B cell (primary cell): Measurements from ENCODE around the gene SYNE1. TPM values are rescaled to one million over a fixed set of nuclear protein-coding genes. Genes with fewer than 3 reads are reported as not detected.
"Not testable (repeated sequence)": the region's sequence is repeated elsewhere in the genome, so short reads cannot be mapped to it uniquely, and the experiment has no call there.

ENCODE experiments used
- ATAC-seq: fragments of 200-7000 bp; cut with Tn5 transposase; one replicate; pipeline ENCODE4 v1.10.0; 2021; ENCODE audit warnings: low read depth, mild to moderate bottlenecking, moderate number of reproducible peaks, moderate library complexity
- CTCF ChIA-PET: fragments of 350-600 bp; sonication (Branson Sonifier 250); formaldehyde crosslinking; loops from one replicate; lab custom pipeline; 2021; ENCODE audit warnings: antibody characterized with exemption, inconsistent platforms; lab: Charles Lee
- POLR2A ChIA-PET: fragments of 350-600 bp; sonication (Branson Sonifier 250); formaldehyde crosslinking; loops from one replicate; lab custom pipeline; 2021; ENCODE audit warnings: antibody characterized with exemption; lab: Charles Lee
- DNase-seq: peaks from one replicate; pipeline ENCODE4 v3.0.0; 2013
- H2AFZ ChIP-seq: 2 replicates; pipeline ENCODE4 v1.6.1; 2012; ENCODE audit warnings: mild to moderate bottlenecking, low read depth, low read length; ENCODE audit not compliant: insufficient read depth, poor library complexity, severe bottlenecking
- H3K27ac ChIP-seq, 2 donors: 1 replicate in 1 of 2; 2 replicates in 1 of 2; pipeline ENCODE4 v1.5.1; 2012 to 2013; ENCODE audit warnings: low read length in 2 of 2, mild to moderate bottlenecking in 2 of 2, moderate library complexity in 1 of 2
- H3K27me3 ChIP-seq, 4 experiments: fragments of 200-600 bp in 1 of 4; sonication (generic) in 1 of 4; replicated peaks in 1 of 4; 1 replicate in 2 of 4; 2 replicates in 2 of 4; pipeline versions ENCODE4 v1.6.1 to v1.7.0; 2013 to 2016; ENCODE audit warnings: low read length in 3 of 4, mild to moderate bottlenecking in 2 of 4, mixed read lengths in 1 of 4, moderate library complexity in 1 of 4; ENCODE audit not compliant: insufficient read depth in 4 of 4, control insufficient read depth in 3 of 4; ENCODE audit errors: control extremely low read depth in 1 of 4
- H3K36me3 ChIP-seq, 2 experiments: replicated peaks in 1 of 2; 1 replicate in 1 of 2; 2 replicates in 1 of 2; pipeline versions ENCODE4 v1.6.1 to v1.7.1; 2013; ENCODE audit warnings: low read length in 1 of 2; ENCODE audit not compliant: insufficient read depth in 2 of 2, control insufficient read depth in 1 of 2; ENCODE audit errors: control extremely low read depth in 1 of 2, extremely low read depth in 1 of 2
- H3K4me1 ChIP-seq, 2 donors: fragments of 200-600 bp in 1 of 2; sonication (generic) in 1 of 2; 1 replicate in 1 of 2; 2 replicates in 1 of 2; pipeline versions ENCODE4 v1.5.1 to v1.6.1; 2013 to 2017; ENCODE audit warnings: low read length in 2 of 2; ENCODE audit not compliant: control insufficient read depth in 2 of 2, insufficient read depth in 2 of 2
- H3K4me2 ChIP-seq: replicated peaks from 2 replicates; pipeline ENCODE3; 2012; ENCODE audit warnings: mild to moderate bottlenecking, low read depth, low read length; ENCODE audit not compliant: poor library complexity, severe bottlenecking
- H3K4me3 ChIP-seq, 5 experiments: fragments of 200-600 bp in 1 of 5; sonication (generic) in 1 of 5; 1 replicate in 3 of 5; 2 replicates in 2 of 5; pipeline versions ENCODE4 v1.5.1 to v1.7.0; 2011 to 2016; ENCODE audit warnings: low read length in 4 of 5, mild to moderate bottlenecking in 4 of 5, low read depth in 2 of 5, control low read depth in 1 of 5, moderate library complexity in 1 of 5; ENCODE audit not compliant: insufficient read depth in 1 of 5; ENCODE audit errors: control extremely low read depth in 1 of 5, extremely low read depth in 1 of 5
- H3K79me2 ChIP-seq: fragments of 200-600 bp; sonication (generic); one replicate; pipeline ENCODE4 v1.6.0; 2016; ENCODE audit warnings: low read length; ENCODE audit not compliant: control insufficient read depth, insufficient read depth
- H3K9ac ChIP-seq: fragments of 200-600 bp; sonication (generic); 2 replicates; pipeline ENCODE4 v1.6.1; 2017; ENCODE audit warnings: mild to moderate bottlenecking, low read length, moderate library complexity
- H3K9me3 ChIP-seq, 3 donors: one replicate each; pipeline versions ENCODE4 v1.6.1 to v1.7.1; 2013; ENCODE audit warnings: low read length in 2 of 3; ENCODE audit not compliant: control insufficient read depth in 2 of 3, insufficient read depth in 1 of 3; ENCODE audit errors: control extremely low read depth in 1 of 3
- H4K20me1 ChIP-seq: 2 replicates; pipeline ENCODE4 v1.6.0; 2012; ENCODE audit warnings: mild to moderate bottlenecking, low read length; ENCODE audit not compliant: insufficient read depth, control insufficient read depth, poor library complexity, severe bottlenecking
- H3K27ac Mint-ChIP-seq: one replicate; pipeline ENCODE4 v1.8.0; 2021; ENCODE audit warnings: mixed read lengths
- H3K27me3 Mint-ChIP-seq: one replicate; pipeline ENCODE4 v1.8.0; 2021; ENCODE audit warnings: mixed read lengths
- H3K4me1 Mint-ChIP-seq: one replicate; pipeline ENCODE4 v1.8.0; 2021; ENCODE audit warnings: mixed read lengths
- H3K4me3 Mint-ChIP-seq: one replicate; pipeline ENCODE4 v1.8.0; 2021; ENCODE audit warnings: mixed read lengths
- H3K9me3 Mint-ChIP-seq: one replicate; pipeline ENCODE4 v1.8.0; 2022; ENCODE audit warnings: mixed read lengths; ENCODE audit not compliant: insufficient read depth
- EZH2 ChIP-seq: IDR thresholded peaks from 2 replicates; pipeline ENCODE4 v1.6.1; 2012; ENCODE audit warnings: borderline replicate concordance, low read depth, mild to moderate bottlenecking, moderate library complexity, low read length; ENCODE audit not compliant: insufficient read depth, poor library complexity, severe bottlenecking
- WGBS: methylation state at CpG from one replicate; pipeline ENCODE4 v1.1.5; 2013; ENCODE audit warnings: missing lambda C conversion rate; ENCODE audit not compliant: insufficient coverage; 5-methylcytosine and 5-hydroxymethylcytosine counted together
- intact Hi-C: fragments of 100-400 bp; cut with micrococcal nuclease; formaldehyde crosslinking; loops from one replicate; pipeline ENCODE4 v1.10.0; 2022
- polyA plus RNA-seq: library from polyadenylated mRNA; depleted of rRNA; stranded (reverse); fragments of >200 nt; gene quantifications from 2 replicates; pipeline ENCODE4 v1.2.3, GENCODE V29; 2012
- total RNA-seq, 2 donors: library from RNA; stranded (reverse); fragments of 120-200 nt in 1 of 2; gene quantifications; 1 replicate in 1 of 2; 2 replicates in 1 of 2; pipeline versions ENCODE4 v1.2.3 to v1.2.4, GENCODE V29; 2013 to 2022
- TF ChIP-seq, protein P1 (sequence below): fragments of 200-600 bp; IDR thresholded peaks from one replicate; pipeline ENCODE4 v1.8.0; 2022; ENCODE audit warnings: antibody characterized with exemption, mild to moderate bottlenecking

The SYNE1 gene
- total and polyA plus RNA-seq, 2 donors (not counting 1 experiment from before 2014, with no cell fraction given), result 49.2 to 108 TPM

DNA sequence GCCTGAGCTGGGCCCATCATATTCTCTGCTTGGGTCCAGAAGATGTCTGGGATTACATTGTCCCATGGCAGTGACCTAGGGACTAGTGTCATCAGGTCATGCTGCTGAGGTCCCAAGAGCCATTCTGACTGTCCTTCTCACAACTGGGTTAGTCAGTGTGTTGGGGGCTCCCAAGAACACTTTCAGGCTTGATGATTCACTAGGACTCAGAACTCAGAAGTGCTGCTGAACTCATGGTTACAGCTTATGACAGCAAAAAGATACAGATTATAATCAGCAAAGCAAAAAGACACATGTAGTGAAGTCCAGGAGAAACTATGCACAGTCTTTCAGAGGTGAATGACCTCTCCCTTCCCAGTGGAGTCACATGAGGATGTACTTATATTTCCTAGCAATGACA lies 107.8 kb downstream of the SYNE1 start:
- H3K4me3 Mint-ChIP-seq, result no peak overlapping the region
- no peaks in the 10 kb centered on the region for H3K9me3 Mint-ChIP-seq
- intact Hi-C loops, result no loop called here

DNA sequence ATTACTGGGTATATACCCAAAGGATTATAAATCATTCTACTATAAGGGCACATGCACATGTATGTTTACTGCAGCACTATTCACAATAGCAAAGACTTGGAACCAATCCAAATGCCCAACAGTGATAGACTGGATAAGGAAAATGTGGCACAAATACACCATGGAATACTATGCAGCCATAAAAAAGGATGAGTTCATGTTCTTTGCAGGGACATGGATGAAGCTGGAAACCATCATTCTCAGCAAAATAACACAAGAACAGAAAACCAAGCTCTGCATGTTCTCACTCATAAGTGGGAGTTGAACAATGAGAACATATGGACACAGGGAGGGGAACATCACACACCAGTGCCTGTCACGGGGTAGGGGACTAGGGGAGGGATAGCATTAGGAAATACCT lies 123.0 kb downstream of the SYNE1 start:
- H3K79me2 ChIP-seq, H4K20me1 ChIP-seq, H3K4me3 ChIP-seq, intact Hi-C loops, H3K36me3 ChIP-seq, H3K9ac ChIP-seq, H3K4me1 ChIP-seq, H3K4me2 ChIP-seq, POLR2A ChIA-PET, DNase-seq, H3K27ac Mint-ChIP-seq, CTCF ChIA-PET, ATAC-seq, H3K9me3 ChIP-seq, H3K27ac ChIP-seq, H3K27me3 ChIP-seq, H3K4me1 Mint-ChIP-seq, H3K27me3 Mint-ChIP-seq, H3K4me3 Mint-ChIP-seq, H3K9me3 Mint-ChIP-seq, H2AFZ ChIP-seq: not testable (repeated sequence)
- 57% methylated on average over 1 of the region's 1 CpG for WGBS

More for the DNA sequence above, 107.8 kb downstream of the SYNE1 start:
- Mint-ChIP-seq H3K27ac (no peak overlapping the region), H3K27me3 (peaks cover 4% of the 10 kb centered on the region), H3K4me1 (no peaks in the 10 kb centered on the region)
- ChIA-PET CTCF (no interaction called here), POLR2A (no interaction called here)
- no peaks in the 10 kb centered on the region for H3K4me1 ChIP-seq
- H3K4me3 ChIP-seq, result no peak overlapping the region
- H3K9ac ChIP-seq, result no peak overlapping the region
- H3K27me3 ChIP-seq, result no peaks in the 10 kb centered on the region
- H2AFZ ChIP-seq, result no peak overlapping the region
- no peaks in the 10 kb centered on the region for H3K79me2 ChIP-seq
- TF ChIP-seq, protein P1, sequence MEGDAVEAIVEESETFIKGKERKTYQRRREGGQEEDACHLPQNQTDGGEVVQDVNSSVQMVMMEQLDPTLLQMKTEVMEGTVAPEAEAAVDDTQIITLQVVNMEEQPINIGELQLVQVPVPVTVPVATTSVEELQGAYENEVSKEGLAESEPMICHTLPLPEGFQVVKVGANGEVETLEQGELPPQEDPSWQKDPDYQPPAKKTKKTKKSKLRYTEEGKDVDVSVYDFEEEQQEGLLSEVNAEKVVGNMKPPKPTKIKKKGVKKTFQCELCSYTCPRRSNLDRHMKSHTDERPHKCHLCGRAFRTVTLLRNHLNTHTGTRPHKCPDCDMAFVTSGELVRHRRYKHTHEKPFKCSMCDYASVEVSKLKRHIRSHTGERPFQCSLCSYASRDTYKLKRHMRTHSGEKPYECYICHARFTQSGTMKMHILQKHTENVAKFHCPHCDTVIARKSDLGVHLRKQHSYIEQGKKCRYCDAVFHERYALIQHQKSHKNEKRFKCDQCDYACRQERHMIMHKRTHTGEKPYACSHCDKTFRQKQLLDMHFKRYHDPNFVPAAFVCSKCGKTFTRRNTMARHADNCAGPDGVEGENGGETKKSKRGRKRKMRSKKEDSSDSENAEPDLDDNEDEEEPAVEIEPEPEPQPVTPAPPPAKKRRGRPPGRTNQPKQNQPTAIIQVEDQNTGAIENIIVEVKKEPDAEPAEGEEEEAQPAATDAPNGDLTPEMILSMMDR, result no peak
- no peak for TF ChIP-seq EZH2
- DNase-seq (no peak), ATAC-seq (no peak)
- H4K20me1 ChIP-seq, result no peaks in the 10 kb centered on the region
- no peaks in the 10 kb centered on the region for H3K36me3 ChIP-seq
- no peak overlapping the region for H3K4me2 ChIP-seq
- no peak overlapping the region for H3K27ac ChIP-seq
- H3K9me3 ChIP-seq, result no peaks in the 10 kb centered on the region
